K562 (cell line): Measurements from ENCODE around the gene FAM83D. TPM values are rescaled to one million over a fixed set of nuclear protein-coding genes. Genes with fewer than 3 reads are reported as not detected.
A peak's percentile ranks its signal among the peaks of the same experiment; 100 is the strongest.

Experiments used
- ASH1L ChIP-seq: fragments of 450-650 bp; IDR thresholded peaks from 2 replicates; pipeline ENCODE4 v1.6.1; 2018; ENCODE audit warnings: borderline replicate concordance, mild to moderate bottlenecking, low read depth; ENCODE audit not compliant: partially characterized antibody
- ATF7 ChIP-seq: fragments of 450-650 bp; IDR thresholded peaks from 2 replicates; pipeline ENCODE4 v1.7.1; 2014; ENCODE audit warnings: mild to moderate bottlenecking, moderate library complexity
- BCOR ChIP-seq: fragments of 450-650 bp; IDR thresholded peaks from 2 replicates; pipeline ENCODE4 v1.6.1; 2016
- CAMTA2 ChIP-seq: fragments of 250-450 bp; sonication (Bioruptor Pico); conservative IDR thresholded peaks from 2 replicates; pipeline ENCODE4 v1.5.1; 2022
- CHAMP1 ChIP-seq: fragments of 450-650 bp; IDR thresholded peaks from 2 replicates; pipeline ENCODE4 v1.6.1; 2016; ENCODE audit warnings: mild to moderate bottlenecking
- CTBP1 ChIP-seq: fragments of 450-650 bp; IDR thresholded peaks from 2 replicates; pipeline ENCODE4 v1.6.1; 2016; ENCODE audit warnings: borderline replicate concordance
- ESRRA ChIP-seq: fragments of 450-650 bp; IDR thresholded peaks from 2 replicates; pipeline ENCODE4 v1.6.1; 2014; ENCODE audit warnings: low read depth, mild to moderate bottlenecking, moderate library complexity, borderline replicate concordance
- GABPA ChIP-seq: fragments of 200-800 bp; sonication (Bioruptor generic); conservative IDR thresholded peaks from 2 replicates; pipeline ENCODE4 v1.6.1; 2016; ENCODE audit warnings: low read depth, missing genetic modification characterization, missing compliant biosample characterization
- HDAC1 ChIP-seq, 2 experiments: fragments of 450-650 bp; IDR thresholded peaks; 2 replicates each; pipeline ENCODE4 v1.6.1; 2016 to 2017; ENCODE audit warnings: inconsistent platforms in 1 of 2, mild to moderate bottlenecking in 1 of 2, moderate library complexity in 1 of 2
- HES1 ChIP-seq: fragments of 450-650 bp; IDR thresholded peaks from 2 replicates; pipeline ENCODE4 v1.6.1; 2016; ENCODE audit warnings: low read depth, mild to moderate bottlenecking, moderate library complexity
- KLF16 ChIP-seq: IDR thresholded peaks from 2 replicates; pipeline ENCODE4 v1.6.1; 2016; ENCODE audit warnings: antibody characterized with exemption
- MTA2 ChIP-seq: fragments of 450-650 bp; IDR thresholded peaks from 2 replicates; pipeline ENCODE4 v1.6.1; 2016; ENCODE audit warnings: low read depth
- MTA3 ChIP-seq: fragments of 450-650 bp; formaldehyde crosslinking; IDR thresholded peaks from 2 replicates; pipeline ENCODE4 v1.6.1; 2017; ENCODE audit warnings: mild to moderate bottlenecking, borderline replicate concordance
- NCOR1 ChIP-seq: fragments of 450-650 bp; IDR thresholded peaks from 2 replicates; pipeline ENCODE4 v1.6.1; 2016; ENCODE audit warnings: mild to moderate bottlenecking, moderate library complexity
- NR2C1 ChIP-seq, 2 experiments: fragments of 450-650 bp; IDR thresholded peaks; 2 replicates each; pipeline ENCODE4 v1.6.1; 2017; ENCODE audit warnings: mild to moderate bottlenecking in 2 of 2, antibody characterized with exemption in 1 of 2, inconsistent platforms in 1 of 2, missing compliant biosample characterization in 1 of 2, missing genetic modification characterization in 1 of 2
- PML ChIP-seq: IDR thresholded peaks from 2 replicates; pipeline ENCODE4 v1.6.1; 2012; ENCODE audit warnings: low read length, inconsistent platforms
- RNF2 ChIP-seq: sonication (generic); IDR thresholded peaks from 2 replicates; pipeline ENCODE4 v1.6.1; 2016
- SMAD1 ChIP-seq: fragments of 150-350 bp; IDR thresholded peaks from 2 replicates; pipeline ENCODE4 v1.6.1; 2014; ENCODE audit warnings: low read length, low read depth; ENCODE audit not compliant: partially characterized antibody
- TAF1 ChIP-seq: IDR thresholded peaks from 2 replicates; pipeline ENCODE4 v1.6.1; 2011; ENCODE audit warnings: mild to moderate bottlenecking, low read length, moderate library complexity; ENCODE audit not compliant: insufficient read depth, control insufficient read depth, severe bottlenecking; ENCODE audit errors: extremely low read depth
- TBL1XR1 ChIP-seq, 2 experiments: IDR thresholded peaks; 2 replicates each; pipeline ENCODE4 v1.6.1; 2012; ENCODE audit warnings: improper control_type of control experiment in 2 of 2, low read length in 2 of 2, mild to moderate bottlenecking in 1 of 2
- TRIM28 ChIP-seq: fragments of 450-650 bp; IDR thresholded peaks from 2 replicates; pipeline ENCODE4 v1.6.1; 2017
- ZBTB7A ChIP-seq: IDR thresholded peaks from 2 replicates; pipeline ENCODE4 v1.6.1; 2011; ENCODE audit warnings: low read depth, mild to moderate bottlenecking, low read length, moderate library complexity, borderline replicate concordance; ENCODE audit not compliant: control insufficient read depth
- ZFP1 ChIP-seq: fragments of 450-650 bp; formaldehyde crosslinking; IDR thresholded peaks from 2 replicates; pipeline ENCODE4 v1.4.0; 2020; ENCODE audit warnings: mild to moderate bottlenecking, mixed read lengths
- ZNF592 ChIP-seq: fragments of 450-650 bp; IDR thresholded peaks from 2 replicates; pipeline ENCODE4 v1.6.1; 2017; ENCODE audit warnings: antibody characterized with exemption, mild to moderate bottlenecking
- polyA plus RNA-seq, 8 experiments: library from polyadenylated mRNA; depleted of rRNA in 4 of 8; stranded (reverse) in 5 of 8; unstranded in 3 of 8; fragments of >200 nt; fragmentation: Nextera tagmentation in 2 of 8; fragmentation: Illumina TruSeq in 1 of 8; extraction: Ambion mirVana in 2 of 8; extraction: Trizol in 1 of 8; gene quantifications; 2 replicates each; pipeline versions ENCODE4 v1.2.1 to v1.2.3, GENCODE V29; 2011 to 2014; ENCODE audit warnings: inconsistent platforms in 1 of 8, missing spikeins in 1 of 8
- total RNA-seq, 7 experiments: library from RNA; depleted of rRNA in 6 of 7; stranded (reverse); fragments of >200 nt in 6 of 7; fragmentation: Illumina TruSeq in 2 of 7; extraction: Trizol in 2 of 7; gene quantifications; 2 replicates each; pipeline versions ENCODE4 v1.2.1 to v1.2.3, GENCODE V29; 2011 to 2021; ENCODE audit warnings: low replicate concordance in 1 of 7

FAM83D gene
- total and polyA plus RNA-seq, 9 of the 15 experiments (the other 6 are each of a cell fraction or from before 2014, with no cell fraction given): 8.2 to 66.1 (median 43.5) TPM

GRCh38 chr20:38947931-38948362, 21.7 kb downstream of the FAM83D start (continued):
- TF ChIP-seq ESRRA (0 out of 2 replicates have a peak, but pooled peaks have one; percentile 10), TBL1XR1 (IDR thresholded peaks at IDR 0.05; ENCODE audit: low read length in 2 of 2) (peak; percentile 95 to 97), TRIM28 (peak; percentile 44; the same call in 1 of the 2 replicates), NR2C1 (IDR thresholded peaks at IDR 0.05) (peak; percentile 65), NR2C1 (tag; IDR thresholded peaks at IDR 0.05) (peak; percentile 42; the same call in 1 of the 2 replicates), ATF7 (peak; percentile 58; the same call in 1 of the 2 replicates), ZBTB7A (peak; percentile 90), SMAD1 (peak; percentile 86), TAF1 (peak; percentile 71), ASH1L (no peak), GABPA (tag) (no peak), BCOR (peak; percentile 78; the same call in 1 of the 2 replicates), HES1 (peak; percentile 71), NCOR1 (peak; percentile 99), PML (peak; percentile 99), KLF16 (peak; percentile 100), CHAMP1 (peak; percentile 94), CTBP1 (peak; percentile 85), ZNF592 (peak; percentile 89; the same call in 1 of the 2 replicates), CAMTA2 (CRISPR knock-in tag) (no peak), RNF2 (peak; percentile 99), MTA2 (peak; percentile 98), ZFP1 (CRISPR knock-in tag) (no peak), HDAC1 (IDR thresholded peaks at IDR 0.05) (peak in 1 of 2 experiments; percentile 83; a peak in 3 of 4 replicates), MTA3 (peak; percentile 63; the same call in 1 of the 2 replicates)
